Heart left ventricle (tissue), 16 donors: ENCODE data around the gene PTPRCAP. TPM values are rescaled to one million over a fixed set of nuclear protein-coding genes. Genes with fewer than 3 reads are reported as not detected.

Experiments
- ATAC-seq, 4 donors: fragments of 200-7000 bp; cut with Tn5 transposase; one replicate each; pipeline ENCODE4 v1.9.1; 2020 to 2022; ENCODE audit warnings: moderate library complexity in 4 of 4, mild to moderate bottlenecking in 3 of 4, moderate number of reproducible peaks in 1 of 4
- DNase-seq, 5 donors: peaks; one replicate each; pipeline ENCODE4 v3.0.0-alpha.2; 2020
- H3K27ac ChIP-seq, 12 donors: fragments of 200-600 bp; sonication (generic) in 4 of 12; one replicate each; pipeline versions ENCODE4 v1.5.0 to v1.8.0; 2016 to 2022; ENCODE audit warnings: mild to moderate bottlenecking in 2 of 12
- H3K27me3 ChIP-seq, 9 donors: fragments of 200-600 bp; sonication (generic) in 2 of 9; one replicate each; pipeline versions ENCODE4 v1.5.1 to v1.8.0; 2016 to 2022; ENCODE audit warnings: mild to moderate bottlenecking in 3 of 9
- H3K36me3 ChIP-seq, 9 donors: fragments of 200-600 bp; sonication (generic) in 2 of 9; one replicate each; pipeline versions ENCODE4 v1.5.0 to v1.8.0; 2018 to 2022; ENCODE audit warnings: mild to moderate bottlenecking in 2 of 9
- H3K4me1 ChIP-seq, 12 donors: fragments of 200-600 bp; sonication (generic) in 4 of 12; one replicate each; pipeline versions ENCODE4 v1.5.0 to v1.8.0; 2016 to 2022; ENCODE audit warnings: mild to moderate bottlenecking in 3 of 12
- H3K4me3 ChIP-seq, 12 donors: fragments of 200-600 bp; sonication (generic) in 4 of 12; one replicate each; pipeline versions ENCODE4 v1.5.0 to v1.8.0; 2017 to 2022; ENCODE audit warnings: mild to moderate bottlenecking in 9 of 12, moderate library complexity in 4 of 12
- H3K9me3 ChIP-seq, 12 donors: fragments of 200-600 bp; sonication (generic) in 4 of 12; one replicate each; pipeline versions ENCODE4 v1.5.0 to v1.8.0; 2016 to 2022; ENCODE audit warnings: mild to moderate bottlenecking in 1 of 12
- POLR2A ChIP-seq, 2 donors: fragments of 450-650 bp; IDR thresholded peaks; one replicate each; pipeline ENCODE4 v1.6.1; 2017; ENCODE audit warnings: antibody characterized with exemption in 2 of 2, mild to moderate bottlenecking in 2 of 2, moderate library complexity in 2 of 2
- WGBS, 4 donors: extraction: QIAGEN DNeasy Blood & Tissue Kit in 2 of 4; methylation state at CpG; one replicate each; pipeline versions ENCODE4 v1.1.5 to v1.1.7; 2013 to 2018; 5-methylcytosine and 5-hydroxymethylcytosine counted together
- intact Hi-C, 10 donors: fragments of 100-400 bp; cut with DNase I; formaldehyde crosslinking; loops; one replicate each; pipeline versions ENCODE4 v1.11.1 to v1.14.2; 2022
- polyA plus RNA-seq, 2 donors: library from polyadenylated mRNA; stranded (reverse); fragments of 200-250 nt; gene quantifications; one replicate each; pipeline ENCODE4 v1.2.3, GENCODE V29; 2013
- total RNA-seq, 9 donors: library from RNA; depleted of rRNA in 2 of 9; stranded (reverse); fragments of >200 nt in 2 of 9; fragmentation: NEBNext Ultra II Directional in 3 of 9; extraction: Animal tissue kit (Norgen Biotek cat#: 25700) in 3 of 9; gene quantifications; one replicate each; pipeline versions ENCODE4 v1.1.0 to v1.2.4, GENCODE V29; 2016 to 2023
- TF ChIP-seq, protein P1 (sequence below), 12 donors: fragments of 200-600 bp; sonication (generic) in 4 of 12; IDR thresholded peaks; one replicate each; pipeline versions ENCODE4 v1.5.0 to v1.8.0; 2018 to 2022; ENCODE audit warnings: antibody characterized with exemption in 12 of 12, mild to moderate bottlenecking in 5 of 12
- donor health status: ischemic (EF 13 %, LVEDD 7.1; RV severe dilation, severe dysfunction).
- donor health status: healthy with polysubstance abuse.
- donor health status: DM: no; HTN: yes; CAD: no.
- donor health status: DM: no; HTN: no; CAD: no.
- donor health status: ischemic (EF 25% LVEDD 6.9; RV normal size, moderate dysfunction).
- donor health status: ischemic (EF 25% LVEDD 5.7; RV mildly dilated, moderate dysfunction).
- donor health status: healthy.
- donor health status: DM: yes; HTN: yes; CAD: no.
- donor health status: ischemic (EF 35%, LVEDD 5.7; RV mildly dilated, moderate dysfunction).
- donor health status: nonischemic (EF 11% LVEDD 7.7; RV severe dilation, severe dysfunction).
- donor health status: DM: yes; HTN: yes; CAD: no.
- donor health status: PGD.
- donor health status: ischemic (EF 29% LVEDD 5.4; RV normal size, mild dysfunction).
- donor health status: nonischemic (EF 23%, LVEDD 6.1; RV moderate dilation, normal function).

Gene PTPRCAP
- total and polyA plus RNA-seq, 11 donors = 0.50 to 11.0 (median 1.3) TPM

GRCh38 chr11:67450796-67451657, 13.5 kb upstream of the PTPRCAP start:
- Histone ChIP-seq H3K4me3 (no peak overlapping the region), H3K27me3 (no peaks in the 10 kb centered on the region)
- intact Hi-C loops = no loop called here

DNA sequence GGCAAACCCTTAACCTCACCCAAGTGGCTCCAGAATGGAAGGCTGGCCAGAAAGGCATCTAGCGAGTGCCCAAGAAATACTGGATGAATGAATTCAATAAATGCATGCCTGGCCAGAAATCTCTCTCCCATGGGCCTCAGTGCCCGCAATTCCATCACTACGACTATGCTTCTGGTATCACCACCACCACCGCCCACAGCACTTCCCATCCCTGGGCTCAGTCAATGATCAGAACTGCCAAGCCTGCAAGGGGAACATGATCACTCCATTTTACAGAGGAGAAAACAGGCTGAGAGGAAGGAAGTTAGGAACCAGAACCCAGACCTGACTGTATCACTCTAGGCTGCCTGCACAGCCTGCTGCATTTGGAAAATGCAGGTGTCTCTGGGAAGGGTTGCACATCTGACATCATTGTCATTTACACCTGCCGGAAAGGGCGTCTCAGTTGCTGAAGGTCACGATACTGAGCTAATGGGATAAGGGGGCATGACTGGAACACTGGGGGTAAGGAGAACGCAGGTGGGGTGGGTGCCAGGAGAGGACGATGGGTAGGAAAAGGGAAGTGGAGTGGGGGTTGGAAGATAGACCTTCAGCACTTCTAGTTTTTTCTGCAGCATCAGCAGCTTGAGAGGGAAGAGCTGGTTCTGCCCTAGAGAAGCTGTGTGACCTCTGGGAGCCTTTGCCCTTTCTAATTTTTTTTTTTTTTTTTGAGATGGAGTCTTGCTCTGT, 11.8 kb upstream of the PTPRCAP start:
- TF ChIP-seq, protein P1, sequence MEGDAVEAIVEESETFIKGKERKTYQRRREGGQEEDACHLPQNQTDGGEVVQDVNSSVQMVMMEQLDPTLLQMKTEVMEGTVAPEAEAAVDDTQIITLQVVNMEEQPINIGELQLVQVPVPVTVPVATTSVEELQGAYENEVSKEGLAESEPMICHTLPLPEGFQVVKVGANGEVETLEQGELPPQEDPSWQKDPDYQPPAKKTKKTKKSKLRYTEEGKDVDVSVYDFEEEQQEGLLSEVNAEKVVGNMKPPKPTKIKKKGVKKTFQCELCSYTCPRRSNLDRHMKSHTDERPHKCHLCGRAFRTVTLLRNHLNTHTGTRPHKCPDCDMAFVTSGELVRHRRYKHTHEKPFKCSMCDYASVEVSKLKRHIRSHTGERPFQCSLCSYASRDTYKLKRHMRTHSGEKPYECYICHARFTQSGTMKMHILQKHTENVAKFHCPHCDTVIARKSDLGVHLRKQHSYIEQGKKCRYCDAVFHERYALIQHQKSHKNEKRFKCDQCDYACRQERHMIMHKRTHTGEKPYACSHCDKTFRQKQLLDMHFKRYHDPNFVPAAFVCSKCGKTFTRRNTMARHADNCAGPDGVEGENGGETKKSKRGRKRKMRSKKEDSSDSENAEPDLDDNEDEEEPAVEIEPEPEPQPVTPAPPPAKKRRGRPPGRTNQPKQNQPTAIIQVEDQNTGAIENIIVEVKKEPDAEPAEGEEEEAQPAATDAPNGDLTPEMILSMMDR (IDR thresholded peaks at IDR 0.05) = no peak
- TF ChIP-seq POLR2A (IDR thresholded peaks at IDR 0.05) = no peak
- Histone ChIP-seq H3K9me3 (no peaks in the 10 kb centered on the region), H3K36me3 (no peaks in the 10 kb centered on the region), H3K27ac (peak overlapping the region in 1 of 12 donors; percentile 70), H3K4me1 (peaks cover 0 to 46% (median 5%) of the 10 kb centered on the region in 12 donors), H3K27me3 (no peaks in the 10 kb centered on the region), H3K4me3 (no peak overlapping the region)
- DNase-seq (peak in 1 of 5 donors; percentile 37), ATAC-seq (peak in 3 of 4 donors; percentile 7 to 41 (median 31))
- WGBS, 4 donors = 72 to 80% (median 74%) methylated on average over 9 of the region's 9 CpGs
- intact Hi-C loops = no loop called here

More at GRCh38 chr11:67450796-67451657, 13.5 kb upstream of the PTPRCAP start:
- ATAC-seq = no peak
- H3K36me3 ChIP-seq = no peaks in the 10 kb centered on the region
- H3K9me3 ChIP-seq = no peaks in the 10 kb centered on the region
- 90 to 93% (median 91%) methylated on average over 20 to 25 of the region's 25 CpGs for WGBS, 4 donors
- no peak for DNase-seq
- H3K4me1 ChIP-seq = peaks cover 0 to 38% (median 5%) of the 10 kb centered on the region in 12 donors
- no peak overlapping the region for H3K27ac ChIP-seq
- no peak for TF ChIP-seq POLR2A (IDR thresholded peaks at IDR 0.05)
- TF ChIP-seq, protein P1 (IDR thresholded peaks at IDR 0.05) = no peak

GRCh38 chr11:67448220-67448609, 10.7 kb upstream of the PTPRCAP start:
- no peak for TF ChIP-seq POLR2A (IDR thresholded peaks at IDR 0.05)
- TF ChIP-seq, protein P1 (IDR thresholded peaks at IDR 0.05) = no peak
- intact Hi-C loops = no loop called here
- no peak for ATAC-seq
- H3K27ac ChIP-seq = no peak overlapping the region
- no peaks in the 10 kb centered on the region for H3K27me3 ChIP-seq
- no peaks in the 10 kb centered on the region for H3K36me3 ChIP-seq
- no peak overlapping the region for H3K4me3 ChIP-seq
- peaks cover 0 to 52% (median 8%) of the 10 kb centered on the region in 12 donors for H3K4me1 ChIP-seq
- WGBS, 4 donors = 90 to 94% (median 92%) methylated on average over 7 of the region's 7 CpGs
- no peaks in the 10 kb centered on the region for H3K9me3 ChIP-seq
- no peak for DNase-seq

- TF ChIP-seq POLR2A (IDR thresholded peaks at IDR 0.05) = no peak
- TF ChIP-seq, protein P1 (IDR thresholded peaks at IDR 0.05) = no peak
- Histone ChIP-seq H3K27ac (no peak overlapping the region), H3K4me3 (no peak overlapping the region), H3K9me3 (no peaks in the 10 kb centered on the region), H3K27me3 (no peaks in the 10 kb centered on the region), H3K36me3 (peaks cover 0 to 17% (median 5%) of the 10 kb centered on the region in 9 donors), H3K4me1 (peaks cover 0 to 59% (median 15%) of the 10 kb centered on the region in 12 donors)
- 83 to 97% (median 88%) methylated on average over 5 of the region's 5 CpGs for WGBS, 4 donors
- DNase-seq (no peak), ATAC-seq (no peak)
- intact Hi-C loops = no loop called here
Observed at GRCh38 chr11:67445515-67445914, 8.0 kb upstream of the PTPRCAP start.
